Activated CD4-positive, alpha-beta T cell treated with anti-CD3 and anti-CD28 coated beads, Interleukin-2, amount 50 U/mL, for 16 hours (primary cell): ENCODE data around the gene CTNNA2.

Source experiments
- DNase-seq: peaks from one replicate; pipeline ENCODE4 v3.0.0-alpha.2; 2020

Gene CTNNA2

DNA sequence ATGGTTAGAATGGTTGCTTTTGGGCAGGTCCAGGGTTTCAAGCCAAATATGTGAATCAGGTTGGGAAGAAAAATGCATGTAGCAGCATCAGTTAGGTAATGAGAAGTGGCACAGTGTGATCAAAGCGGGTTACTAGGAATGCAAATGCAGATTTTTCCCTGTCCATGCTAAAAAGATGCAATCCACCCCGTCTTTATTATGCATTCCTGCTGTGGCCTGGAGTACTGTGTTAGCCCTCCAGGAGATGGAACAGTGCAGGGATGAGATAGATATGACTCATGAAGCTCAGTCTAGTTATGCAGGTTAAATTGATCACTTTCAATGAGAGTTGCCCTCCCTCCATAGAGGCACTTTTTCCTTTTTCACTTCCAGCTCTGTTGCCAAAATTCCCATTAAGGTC lies 283.8 kb downstream of the CTNNA2 start:
- no peak for DNase-seq

DNA sequence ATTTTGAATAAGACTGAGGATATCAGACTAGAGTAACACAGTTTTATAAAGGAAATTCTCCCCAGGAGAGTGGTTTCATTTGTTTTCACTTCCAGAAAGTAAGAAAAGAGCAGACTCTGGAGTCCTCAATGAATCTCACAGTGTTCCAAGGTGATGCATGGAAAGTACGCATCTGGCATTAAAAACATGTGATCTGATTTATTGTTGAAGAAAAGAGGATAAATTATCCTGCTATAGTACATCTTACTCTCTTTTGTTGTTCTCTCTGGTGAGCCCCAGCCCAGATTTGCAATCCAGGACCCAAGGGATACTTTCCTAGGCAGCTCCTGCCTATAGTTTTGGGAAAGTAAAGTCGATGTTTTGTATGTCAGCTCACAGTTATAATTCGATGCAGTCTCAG lies 285.9 kb downstream of the CTNNA2 start:
- no peak for DNase-seq

DNA sequence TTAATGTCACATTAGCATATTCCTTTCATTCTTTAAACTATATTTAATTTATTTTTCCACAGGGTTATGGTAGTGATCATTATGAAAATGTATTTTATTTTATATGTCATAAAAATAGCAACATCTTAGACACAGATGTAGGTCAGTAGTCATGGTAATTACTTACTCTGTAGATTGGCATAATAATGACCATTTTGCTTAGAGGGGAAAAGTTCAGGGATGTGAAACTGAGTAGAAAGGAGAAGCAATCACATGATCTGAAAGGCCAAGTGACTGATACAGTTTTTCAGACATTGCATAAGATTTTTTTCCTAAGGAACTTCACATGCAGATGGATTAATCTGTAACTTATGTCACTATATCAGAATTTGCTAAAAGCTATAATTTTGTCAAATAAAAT lies 286.9 kb downstream of the CTNNA2 start:
- no peak for DNase-seq

DNA sequence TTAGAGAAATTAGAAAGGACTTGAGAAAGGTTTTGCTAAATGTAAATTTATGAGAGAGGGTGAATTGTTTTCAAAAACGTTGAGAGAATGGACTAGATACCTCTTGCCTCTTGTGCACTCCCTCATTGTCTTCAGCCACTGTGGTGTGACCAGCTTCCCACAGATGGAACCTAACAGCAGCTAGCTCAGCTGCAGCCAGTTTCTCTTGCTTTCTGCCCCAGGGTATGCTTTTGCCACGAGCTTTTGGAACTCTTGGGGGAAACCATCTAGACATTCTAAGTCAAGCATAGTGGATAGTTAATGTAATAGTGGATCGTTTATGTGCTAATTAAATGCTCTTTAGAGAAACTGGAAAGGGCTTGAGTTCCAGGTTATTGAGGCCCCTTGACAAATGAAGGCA lies 288.2 kb downstream of the CTNNA2 start:
- DNase-seq = no peak

DNA sequence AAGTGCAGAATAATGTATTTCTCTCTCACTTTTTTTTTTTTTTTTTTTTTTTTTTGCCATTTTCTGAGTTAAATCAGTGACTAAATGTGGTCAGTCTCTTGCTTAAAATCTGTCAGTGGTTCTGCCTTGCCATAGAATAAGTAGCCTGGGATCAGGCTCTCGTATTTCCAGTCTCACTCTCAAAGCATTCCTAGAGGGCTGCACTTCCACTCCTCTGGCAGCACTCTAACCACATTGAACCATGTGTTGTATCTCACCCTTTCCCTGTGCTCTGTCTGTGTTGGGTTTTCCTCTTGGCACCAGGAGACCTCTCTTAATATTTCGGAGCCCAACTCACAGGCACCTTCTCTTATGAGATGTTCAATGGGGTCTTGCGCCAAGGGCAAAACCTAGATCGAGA lies 304.4 kb downstream of the CTNNA2 start:
- DNase-seq = no peak

DNA sequence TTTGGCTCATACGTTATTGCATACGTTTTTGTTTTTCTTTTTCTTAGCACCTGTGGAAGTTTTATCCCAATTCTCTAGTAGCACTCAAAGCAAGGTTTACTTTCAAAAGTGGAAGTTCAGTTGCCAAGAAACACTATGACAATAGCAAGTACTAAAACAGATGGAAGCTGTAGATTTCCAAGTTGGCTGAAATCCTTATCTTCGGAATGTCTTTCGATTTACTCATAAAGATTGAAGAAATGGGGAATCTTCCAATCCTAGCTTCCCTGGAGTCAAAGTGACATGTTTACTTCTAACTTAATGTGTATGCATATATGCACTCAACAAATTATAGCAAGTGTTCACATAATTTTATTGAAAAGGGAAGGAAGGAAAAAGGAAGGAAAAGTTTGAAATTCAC lies 307.4 kb downstream of the CTNNA2 start:
- DNase-seq = no peak

DNA sequence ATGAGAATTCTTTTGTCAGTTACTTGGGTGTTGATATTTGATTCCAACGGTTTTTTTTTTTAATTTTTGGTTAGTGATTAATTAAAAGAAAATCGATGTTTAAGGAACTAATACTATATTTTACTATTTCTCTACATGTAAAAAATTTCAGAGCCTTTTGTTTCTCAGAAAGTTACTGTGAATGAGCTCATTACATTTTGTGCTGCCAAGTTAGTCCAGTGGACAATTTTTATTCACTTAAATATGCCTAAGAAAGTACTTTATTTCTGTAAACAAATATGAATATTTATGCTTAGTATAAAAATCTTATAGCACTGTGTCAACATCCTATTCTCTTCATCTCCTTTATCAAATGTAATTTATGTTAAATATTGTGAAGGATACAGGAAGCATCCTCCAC lies 309.3 kb downstream of the CTNNA2 start:
- DNase-seq = no peak

DNA sequence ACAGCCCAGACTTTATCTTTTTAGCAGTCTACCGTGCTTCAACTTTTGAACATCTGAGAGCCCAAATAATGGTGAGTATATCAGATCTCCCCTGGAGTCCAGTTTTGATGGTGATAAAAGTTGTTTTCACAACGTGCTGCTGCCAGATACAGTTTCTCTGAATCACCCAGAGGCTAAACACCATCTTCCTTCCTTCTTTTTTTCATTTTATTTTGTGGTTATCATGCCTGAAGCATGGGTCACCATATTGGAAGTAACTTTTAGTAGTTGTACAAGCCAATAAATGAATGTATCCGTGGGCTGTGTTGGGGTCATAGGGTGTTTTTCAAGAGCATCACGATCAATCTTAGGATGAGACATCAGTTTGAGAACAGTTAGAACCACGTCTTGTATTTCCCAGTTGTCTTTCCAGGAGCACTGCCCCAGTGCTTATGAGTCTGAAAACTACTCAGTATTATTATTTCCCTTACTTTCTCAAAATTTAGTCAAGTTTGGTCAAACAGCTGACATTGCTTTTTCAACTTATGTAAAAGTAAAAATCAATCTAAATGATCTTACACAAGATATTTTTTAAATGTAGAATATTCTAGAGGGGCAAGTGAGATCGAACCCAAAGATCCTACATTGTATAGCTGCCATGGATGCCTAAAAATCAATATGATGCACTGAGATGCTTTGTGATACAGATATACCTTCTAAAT lies 311.4 kb downstream of the CTNNA2 start:
- DNase-seq = no peak

DNA sequence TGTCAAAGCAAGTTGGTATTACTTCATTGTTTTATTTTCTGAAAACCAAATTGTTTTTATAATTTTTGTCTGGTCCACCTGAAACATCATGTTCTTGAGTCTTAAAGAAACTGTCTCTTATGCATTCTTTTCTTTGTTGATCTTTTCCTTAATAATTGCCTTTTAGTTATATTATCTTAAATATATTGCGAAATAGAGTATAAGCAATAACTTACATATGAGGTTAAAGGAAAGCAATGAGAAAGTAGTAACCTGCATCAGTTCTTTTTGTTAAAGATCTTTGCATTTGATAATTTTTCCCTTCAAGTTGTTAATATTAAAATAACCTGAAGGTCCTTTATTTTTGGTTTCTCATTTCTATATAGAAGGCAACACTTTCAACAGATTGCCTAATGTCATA lies 315.0 kb downstream of the CTNNA2 start:
- no peak for DNase-seq

DNA sequence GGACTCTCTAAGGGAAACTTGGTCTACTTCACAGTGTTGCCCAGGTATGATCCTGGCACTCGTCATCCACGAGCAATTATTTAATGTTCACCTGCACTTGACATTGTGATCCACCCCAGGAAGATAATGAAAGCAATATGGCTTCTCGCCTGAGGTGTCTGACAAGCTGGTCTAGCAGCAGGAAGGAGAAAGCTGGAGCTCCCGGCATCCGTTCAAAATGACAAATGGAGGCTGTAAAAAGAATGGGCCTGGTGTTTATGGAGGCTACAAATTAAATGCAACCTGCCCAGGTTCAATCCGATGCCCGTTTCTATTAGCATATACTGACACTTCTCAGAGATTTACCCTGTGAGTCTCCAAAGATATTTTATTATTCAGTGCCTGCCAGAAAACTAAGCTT lies 317.6 kb downstream of the CTNNA2 start:
- DNase-seq = no peak

DNA sequence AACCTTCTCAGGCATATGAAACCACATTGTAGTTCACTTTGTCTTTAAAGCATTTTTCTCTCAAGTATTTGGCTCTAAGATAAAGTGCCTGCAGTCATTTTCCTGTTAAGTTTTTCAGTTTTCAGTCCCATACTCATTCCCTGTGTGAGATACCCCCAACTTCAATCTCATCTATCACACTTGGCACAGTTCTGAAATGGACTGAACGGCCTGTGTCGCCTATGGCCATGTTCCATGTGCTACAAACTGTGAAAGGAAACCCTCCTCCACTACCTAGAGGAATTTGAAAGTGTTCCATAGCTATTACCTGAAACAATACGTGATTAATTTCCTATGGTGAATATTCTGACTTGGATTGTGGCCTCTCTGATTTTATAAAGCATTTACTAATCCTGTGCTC lies 319.1 kb downstream of the CTNNA2 start:
- no peak for DNase-seq

DNA sequence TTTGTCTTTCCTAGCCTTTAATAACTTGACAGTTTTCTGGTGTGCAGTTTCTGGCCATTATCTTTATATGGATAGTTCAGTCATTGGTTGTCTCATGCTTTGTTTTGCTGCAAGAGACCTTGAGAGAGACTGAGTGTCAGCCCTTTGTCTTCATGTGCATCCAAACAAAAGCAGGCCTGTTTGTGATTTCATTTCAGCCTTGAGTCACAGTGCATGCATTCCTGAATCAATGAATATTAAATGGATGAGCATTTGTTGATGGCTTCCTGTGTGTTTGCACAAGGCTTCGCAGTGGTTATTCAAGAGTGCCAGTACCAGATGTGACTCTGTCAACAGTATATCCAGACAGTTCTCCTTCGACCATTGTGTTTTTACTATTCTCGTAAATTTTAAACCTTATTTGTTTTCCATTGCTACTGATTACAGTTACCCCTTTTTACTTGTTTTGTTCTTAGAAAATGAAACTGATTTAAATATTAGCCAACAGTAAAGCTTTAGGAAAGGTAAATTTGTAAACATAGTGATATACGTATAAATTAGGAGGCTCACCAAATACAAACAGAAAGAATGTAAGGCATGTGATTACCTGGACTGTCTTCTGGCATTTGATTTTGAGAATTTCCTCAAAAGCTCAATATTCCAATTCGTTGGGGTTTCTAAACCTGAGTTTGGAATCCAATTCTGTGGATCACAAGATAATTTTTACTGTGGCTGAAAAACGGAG lies 319.8 kb downstream of the CTNNA2 start:
- DNase-seq = no peak

DNA sequence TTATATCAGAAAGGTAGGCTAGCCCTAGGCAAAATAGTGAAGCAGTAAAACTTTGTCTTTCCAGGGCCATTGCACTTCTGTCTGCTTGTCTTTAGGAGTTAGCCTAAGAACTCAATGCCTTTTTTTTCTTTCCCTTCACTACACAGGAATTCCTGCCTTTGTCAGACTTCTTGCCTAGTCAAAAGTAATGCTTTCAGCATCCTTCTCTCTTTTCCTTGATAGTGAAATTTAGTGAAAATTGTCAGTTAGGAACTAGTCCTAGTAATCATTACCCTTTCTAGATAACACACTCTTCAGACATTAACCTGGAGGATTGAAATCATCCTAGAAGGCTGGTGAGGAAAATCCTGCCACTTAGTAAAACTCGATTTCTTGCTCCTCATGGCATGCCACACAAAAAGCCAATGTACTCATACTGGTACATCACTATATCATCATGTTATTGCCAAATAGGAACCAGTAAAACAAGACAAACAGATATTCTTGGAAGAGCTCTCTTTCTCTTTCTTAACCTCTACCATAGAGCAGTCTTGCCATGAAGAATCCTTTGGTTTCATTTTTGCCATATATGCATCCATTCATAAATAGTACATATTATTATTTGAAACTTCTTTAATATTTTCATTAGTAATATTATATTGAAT lies 320.5 kb downstream of the CTNNA2 start:
- no peak for DNase-seq

DNA sequence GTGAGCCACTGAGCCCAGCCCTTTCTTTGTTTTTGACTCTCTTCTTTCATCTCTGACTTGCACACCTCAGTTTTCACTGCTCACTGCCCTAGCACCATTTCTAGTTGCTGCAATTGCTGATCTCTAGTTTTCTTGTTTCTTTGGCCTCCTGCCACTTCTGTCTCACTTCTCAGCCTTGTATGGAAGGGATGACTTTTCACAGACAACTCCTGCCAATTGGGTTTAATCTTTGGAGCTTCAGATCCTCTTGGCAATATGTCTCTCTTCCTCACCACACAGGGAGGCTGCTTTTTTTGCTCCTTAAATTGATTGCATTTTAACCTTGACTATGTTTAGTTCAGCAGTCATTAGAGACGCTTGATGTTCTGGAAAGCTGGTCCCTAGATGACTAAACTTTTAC lies 323.1 kb downstream of the CTNNA2 start:
- no peak for DNase-seq

DNA sequence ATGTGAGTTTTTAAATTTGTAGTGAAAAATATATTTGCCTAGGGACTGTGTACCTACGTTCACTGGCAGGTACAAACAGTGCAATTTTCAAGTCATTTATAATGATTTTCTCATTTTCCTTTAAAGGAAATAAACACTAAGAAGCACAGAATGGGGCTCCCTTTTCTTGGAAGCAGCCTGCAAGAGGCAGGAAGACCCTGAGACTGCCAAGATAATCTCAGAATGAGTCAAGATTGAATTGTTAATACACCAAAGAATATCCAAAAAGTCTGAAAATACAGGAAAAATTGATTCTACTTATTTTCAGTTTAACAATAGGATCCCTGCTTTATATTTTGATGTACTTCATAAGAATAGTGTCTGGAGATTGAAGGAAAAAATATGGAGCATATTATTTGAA lies 331.2 kb downstream of the CTNNA2 start:
- DNase-seq = no peak

DNA sequence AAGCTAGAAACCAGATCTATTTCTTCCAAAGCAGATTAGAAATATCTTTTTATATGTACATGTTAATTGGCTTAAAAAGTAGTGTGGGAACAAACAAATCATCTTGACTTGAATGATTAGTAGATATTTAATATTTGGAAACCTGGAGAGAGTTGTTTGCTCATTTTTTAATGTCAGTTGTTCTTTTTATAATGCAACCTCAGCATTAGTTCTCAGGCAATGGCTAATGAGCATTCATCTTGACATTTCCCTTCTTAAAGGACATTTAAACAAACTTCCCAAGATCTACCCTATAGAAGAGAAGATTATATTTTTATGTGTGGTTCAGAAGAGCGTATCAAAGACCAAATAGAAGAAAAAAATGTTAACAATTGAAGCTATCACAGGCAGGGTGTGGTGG lies 334.0 kb downstream of the CTNNA2 start:
- DNase-seq = no peak

DNA sequence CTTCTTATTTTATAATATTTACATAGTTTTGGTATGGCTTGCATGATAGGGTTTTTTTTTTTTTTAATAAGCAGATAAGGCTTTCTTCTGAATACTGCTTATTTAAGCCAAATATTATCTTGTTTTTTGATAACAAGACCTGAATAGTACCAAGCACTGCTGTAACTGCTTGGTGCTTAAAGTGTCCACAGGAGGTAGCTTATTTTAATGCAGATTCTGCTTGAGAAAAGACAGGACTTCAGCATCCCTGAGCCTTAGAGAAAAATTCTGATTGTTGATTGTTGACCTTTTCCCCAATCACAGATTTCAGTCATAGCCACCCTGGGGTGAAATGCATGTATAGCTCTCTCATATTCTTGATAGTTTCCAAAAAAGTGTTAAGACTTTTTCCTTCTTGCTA lies 336.4 kb downstream of the CTNNA2 start:
- no peak for DNase-seq

DNA sequence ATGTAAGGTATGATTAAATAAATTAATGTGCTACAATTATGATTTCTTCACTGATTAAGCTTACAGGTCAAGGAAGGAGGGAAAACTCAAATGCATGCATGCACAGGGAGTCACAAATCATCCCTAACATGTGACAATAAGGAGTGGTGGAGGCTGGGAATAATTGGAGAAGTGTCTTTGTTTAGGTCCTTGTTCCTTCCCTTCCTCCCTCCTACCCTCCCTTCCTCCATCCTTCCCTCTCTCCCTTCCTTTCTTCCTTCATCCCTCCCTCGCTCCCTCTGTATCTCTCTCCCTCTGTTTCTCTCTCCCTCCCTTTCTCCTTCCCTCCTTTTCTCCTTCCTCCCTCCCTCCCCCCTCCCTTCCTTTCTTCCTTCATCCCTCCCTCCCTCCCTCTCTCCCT lies 337.1 kb downstream of the CTNNA2 start:
- no peak for DNase-seq

DNA sequence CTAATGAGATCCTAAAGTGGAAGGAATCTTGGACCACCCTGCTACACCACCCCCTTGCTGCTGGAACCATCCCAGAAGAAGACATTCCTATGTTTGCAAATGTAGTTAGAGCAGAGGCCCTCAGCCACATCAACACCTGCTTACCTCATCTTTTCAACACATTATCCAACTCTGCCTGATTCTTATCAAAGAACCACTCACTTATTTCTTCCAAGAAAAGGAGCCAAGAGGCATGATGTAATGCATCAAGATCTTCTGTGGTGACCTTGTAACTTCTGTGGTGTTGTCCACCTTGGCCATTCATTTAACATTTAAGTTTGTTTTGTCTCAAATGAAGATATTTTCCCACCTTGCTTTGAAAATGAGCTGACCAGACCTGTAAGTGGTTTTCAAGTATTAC lies 338.1 kb downstream of the CTNNA2 start:
- no peak for DNase-seq

DNA sequence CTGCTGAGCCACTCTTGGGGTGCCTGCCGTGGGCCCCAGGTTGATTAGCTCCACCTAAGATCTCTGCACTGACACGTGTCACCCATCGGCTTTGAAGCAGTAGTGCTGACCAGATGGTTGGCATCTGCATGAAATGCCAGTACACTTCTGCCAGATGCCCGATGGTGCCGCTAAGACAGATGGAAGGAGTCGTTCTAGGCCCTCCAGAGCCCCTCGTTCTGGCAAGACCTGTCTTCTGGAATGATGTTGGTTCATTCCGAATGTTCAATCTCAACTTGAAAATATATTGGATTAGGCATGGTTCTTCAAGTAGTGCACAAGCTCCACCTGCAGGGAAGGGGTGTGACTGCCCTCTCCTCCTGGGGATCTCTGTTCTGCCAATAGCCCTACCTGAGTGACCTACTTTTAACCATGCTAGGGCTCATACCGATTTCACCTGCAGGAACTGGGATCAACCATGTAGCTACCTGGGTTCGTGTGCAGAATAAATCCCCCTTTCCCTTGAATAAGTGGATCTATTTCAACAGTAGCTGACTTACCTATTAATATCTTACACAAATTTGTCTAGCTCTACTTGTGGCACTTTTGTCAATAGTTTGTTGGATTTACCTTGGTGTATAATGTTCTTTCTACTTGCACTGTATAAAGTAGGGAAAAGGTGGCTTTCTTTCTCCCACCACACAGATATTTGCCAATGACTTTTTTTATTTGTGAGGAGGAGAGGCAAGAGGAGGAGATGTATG lies 342.6 kb downstream of the CTNNA2 start:
- DNase-seq = no peak

DNA sequence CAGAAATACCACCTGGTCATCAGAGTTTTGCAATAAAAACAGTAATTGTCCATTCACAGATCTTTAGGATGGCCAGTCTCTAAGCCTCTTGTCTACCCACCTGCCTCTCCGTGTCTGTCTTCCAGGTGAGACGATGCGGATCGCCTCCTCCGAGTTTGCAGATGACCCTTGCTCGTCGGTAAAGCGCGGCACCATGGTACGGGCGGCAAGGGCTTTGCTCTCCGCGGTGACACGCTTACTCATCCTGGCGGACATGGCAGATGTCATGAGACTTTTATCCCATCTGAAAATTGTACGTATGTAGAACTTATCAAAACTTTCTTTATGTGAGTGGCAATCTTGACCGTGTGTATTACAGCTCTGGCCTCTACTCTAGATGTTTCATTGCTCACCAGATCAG lies 345.0 kb downstream of the CTNNA2 start:
- DNase-seq = no peak

DNA sequence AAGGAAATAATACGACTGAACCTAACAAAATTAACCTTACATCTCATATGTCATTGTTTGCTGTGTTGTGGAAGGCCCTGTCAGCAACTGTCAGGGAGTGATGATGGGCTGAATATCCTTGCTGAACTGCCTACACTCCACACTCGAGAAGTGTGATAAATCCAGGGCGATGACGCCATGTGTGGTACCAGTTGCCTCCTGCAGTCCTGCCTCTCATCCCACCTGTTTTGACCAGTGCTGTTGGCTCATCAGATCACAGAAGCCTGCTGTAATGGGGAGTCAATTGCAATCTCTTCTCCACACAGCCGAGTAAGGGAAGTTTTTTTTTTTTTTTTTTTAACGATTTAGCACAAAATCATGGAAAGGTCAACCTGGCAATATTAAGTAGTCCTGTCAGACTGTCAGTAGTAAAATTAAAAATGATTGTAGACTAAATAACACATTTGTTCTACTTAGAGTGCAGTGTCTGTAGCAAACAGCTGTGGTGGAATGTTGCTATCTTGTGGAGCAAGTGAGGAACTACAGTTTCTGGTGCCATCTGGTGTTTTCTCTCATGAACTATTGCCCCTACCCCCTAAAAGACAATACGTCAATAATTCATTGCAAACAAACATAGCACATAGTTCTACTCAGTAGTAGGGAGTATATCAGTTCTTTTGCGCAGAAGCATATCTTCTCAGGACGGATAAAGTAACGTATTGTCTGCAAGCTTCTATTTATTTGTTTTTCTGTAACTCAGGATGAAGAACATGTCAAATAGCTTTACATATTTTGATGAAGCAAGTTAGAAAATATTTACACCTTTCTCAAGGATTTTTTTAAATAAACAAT lies 347.6 kb downstream of the CTNNA2 start:
- DNase-seq = no peak

DNA sequence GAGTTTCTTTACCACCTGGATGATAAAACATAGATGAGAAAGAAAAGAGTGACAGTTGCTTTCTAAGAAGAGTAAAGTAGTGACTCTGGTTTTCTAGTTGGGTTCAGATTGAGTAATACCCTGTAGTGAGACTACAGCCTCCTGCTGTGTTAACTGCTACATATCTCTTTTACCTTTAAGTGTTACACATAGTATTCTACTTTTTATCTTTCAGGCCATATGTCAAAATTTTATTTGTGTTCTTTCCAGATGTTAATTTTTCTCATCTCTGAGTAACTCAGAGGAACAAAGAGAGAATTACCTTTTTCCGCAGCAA lies 348.2 kb downstream of the CTNNA2 start:
- DNase-seq = no peak
